Measurements from ENCODE around the gene CRKL.
A peak's percentile ranks its signal among the peaks of the same experiment; 100 is the strongest.
"Not testable (repeated sequence)": the region's sequence is repeated elsewhere in the genome, so short reads cannot be mapped to it uniquely, and the experiment has no call there.

Gene CRKL, protein sequence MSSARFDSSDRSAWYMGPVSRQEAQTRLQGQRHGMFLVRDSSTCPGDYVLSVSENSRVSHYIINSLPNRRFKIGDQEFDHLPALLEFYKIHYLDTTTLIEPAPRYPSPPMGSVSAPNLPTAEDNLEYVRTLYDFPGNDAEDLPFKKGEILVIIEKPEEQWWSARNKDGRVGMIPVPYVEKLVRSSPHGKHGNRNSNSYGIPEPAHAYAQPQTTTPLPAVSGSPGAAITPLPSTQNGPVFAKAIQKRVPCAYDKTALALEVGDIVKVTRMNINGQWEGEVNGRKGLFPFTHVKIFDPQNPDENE

DNA sequence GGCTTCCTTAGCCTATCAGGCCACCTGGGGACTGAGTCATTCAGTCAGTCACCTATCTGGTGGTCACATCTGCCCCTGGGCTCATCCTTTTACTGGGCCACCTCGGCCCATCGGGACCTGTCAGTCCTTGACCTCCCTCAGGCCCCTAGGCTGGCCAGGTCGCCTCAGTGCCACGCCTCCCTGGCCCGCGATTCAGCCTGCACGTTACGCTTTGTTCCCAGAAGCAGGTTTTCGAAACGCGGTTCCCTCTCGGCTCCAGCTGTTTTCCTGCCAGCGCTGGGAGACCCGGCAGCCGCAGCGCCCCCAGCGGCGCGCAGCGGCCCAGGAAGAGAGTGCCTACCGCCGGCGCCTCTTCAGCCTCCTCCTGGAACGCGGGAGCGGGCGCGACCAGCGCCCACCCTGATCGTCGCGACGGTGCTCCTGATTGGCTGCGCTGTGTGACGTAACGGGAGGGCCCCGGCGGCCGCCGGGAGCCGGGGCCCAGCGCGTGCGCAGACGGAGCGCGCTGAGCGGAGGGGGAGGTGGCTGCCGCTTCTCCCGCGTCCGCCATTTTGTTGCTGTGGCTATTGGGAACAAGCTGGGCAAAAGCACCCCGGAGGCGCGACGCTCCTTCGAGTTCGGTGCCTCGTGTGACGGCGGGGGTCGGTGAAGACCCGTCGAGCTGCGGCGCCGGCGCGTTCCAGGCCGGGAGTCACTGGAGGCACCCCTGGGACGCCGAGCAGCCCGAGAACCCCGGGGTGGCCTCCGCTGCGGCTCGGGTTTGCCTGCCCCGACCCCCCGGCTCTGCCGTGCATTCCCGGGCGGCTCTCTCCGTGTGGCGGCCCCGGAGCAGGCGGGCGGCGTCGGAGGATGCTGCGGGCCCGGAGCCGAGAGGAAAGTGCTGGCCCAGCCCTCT lies at the start of gene CRKL:
CRKL (plus strand) TSS at position 492 of the 895 bp plus-strand sequence. CDS start 528 bp downstream, outside the sequence.
- DNase-seq, result peak; percentile 92 to 95

DNA sequence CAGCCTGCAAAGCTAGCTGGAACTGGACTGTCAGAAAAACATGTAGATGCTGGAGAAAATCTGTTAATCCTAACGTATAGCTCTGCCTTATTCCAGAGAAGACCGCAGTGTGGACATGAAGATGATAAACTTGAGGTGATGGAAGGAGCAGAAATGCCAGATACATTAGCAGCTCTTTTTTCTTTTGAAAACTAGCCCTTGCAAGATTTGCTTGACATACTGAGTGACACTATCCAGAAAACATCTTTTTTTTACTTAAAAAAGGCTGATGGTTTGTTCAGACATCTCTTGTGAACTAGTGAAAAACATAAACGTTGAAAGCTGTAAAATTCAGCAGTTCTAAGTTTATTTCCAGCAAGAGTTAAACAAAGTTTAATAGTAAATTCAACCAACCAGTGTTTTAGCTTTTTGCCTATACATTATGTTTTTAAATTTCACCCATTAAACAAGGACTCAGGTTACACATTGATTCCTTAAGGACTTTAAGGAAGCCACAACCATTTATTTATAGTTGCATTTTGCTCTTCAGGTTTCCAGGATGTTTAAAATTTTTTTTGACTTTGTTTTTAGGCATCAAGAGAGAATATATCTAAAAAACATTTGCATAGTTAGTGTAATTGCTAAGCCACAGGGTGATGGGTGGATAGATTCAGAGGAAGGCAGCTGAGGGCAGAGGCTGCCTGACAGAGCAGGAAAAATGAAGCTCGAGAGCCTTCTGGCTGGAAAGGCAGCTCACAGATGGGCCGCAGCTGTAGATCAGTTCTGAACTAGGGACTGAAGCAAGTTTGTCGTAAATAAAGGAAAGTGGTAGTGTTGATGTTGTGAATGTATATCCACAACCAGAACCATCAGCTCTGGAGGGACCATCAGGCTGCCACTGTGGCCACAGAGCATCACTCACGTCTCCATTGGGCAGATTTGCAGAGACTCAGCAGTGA lies 48.9 kb upstream of the CRKL start:
- DNase-seq, result no peak

DNA sequence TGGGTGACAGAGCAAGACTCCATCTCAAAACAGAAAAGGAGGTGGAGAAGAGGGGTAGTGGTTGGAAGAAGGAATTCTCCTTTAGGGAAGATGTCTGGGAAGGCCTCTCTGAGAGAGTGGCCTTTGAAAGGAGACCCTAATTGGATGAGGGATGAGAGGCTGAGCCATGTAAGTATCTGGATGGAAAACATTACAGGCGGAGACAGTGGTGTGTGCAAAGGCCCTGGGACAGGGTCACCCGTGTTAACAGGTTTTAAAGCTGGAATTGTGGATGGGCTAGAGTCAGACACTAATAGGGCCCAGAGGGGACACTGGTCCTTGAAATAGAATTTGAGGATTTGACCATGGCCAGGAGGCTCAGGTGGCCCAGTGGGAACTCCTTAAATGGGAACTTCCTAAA lies 48.0 kb upstream of the CRKL start:
- no peak for DNase-seq

- no peak for DNase-seq
These were observed 44.0 kb upstream of the CRKL start for GRCh38 chr22:20873214-20873613.

DNA sequence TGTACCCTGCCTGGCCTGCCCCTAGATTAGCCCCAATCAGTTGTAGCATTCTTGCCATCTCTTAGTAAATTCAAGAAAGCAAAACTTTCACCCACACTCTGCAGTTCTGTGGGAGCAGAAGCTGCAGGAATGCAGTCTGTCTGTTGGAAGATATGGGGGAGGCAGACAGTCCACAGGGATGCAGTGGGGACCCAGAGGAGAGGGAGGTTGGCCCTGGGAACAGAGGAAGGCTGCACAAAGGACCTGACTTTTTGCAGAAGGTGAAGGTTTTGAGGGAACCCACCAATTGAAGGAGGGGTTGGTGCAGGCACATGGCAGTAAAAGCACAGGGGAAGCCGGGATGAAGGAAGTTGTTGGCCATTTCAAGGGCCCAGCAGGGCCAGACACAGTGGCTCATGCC lies 41.9 kb upstream of the CRKL start:
- DNase-seq, result no peak

DNA sequence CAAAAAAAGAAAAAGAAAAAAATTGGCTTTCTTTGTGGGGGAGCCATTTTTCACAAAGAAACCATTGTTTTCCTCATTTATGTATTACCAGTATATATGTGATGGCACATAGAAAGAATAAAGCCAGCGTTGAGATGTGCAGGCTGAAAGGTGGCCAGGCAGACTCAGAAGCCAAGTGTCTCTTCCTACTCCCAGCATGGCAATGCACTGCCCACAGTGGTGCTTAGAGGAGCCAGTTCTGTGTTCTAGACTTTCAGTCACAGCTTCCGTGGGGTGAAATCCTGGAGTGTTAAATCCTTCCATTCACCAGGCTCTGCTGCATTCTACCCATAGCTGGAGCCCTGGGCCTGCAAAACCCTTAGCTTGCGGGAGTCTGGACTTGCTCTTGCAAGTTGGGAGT lies 39.5 kb upstream of the CRKL start:
- no peak for DNase-seq

GRCh38 chr22:20881231-20881630 lies 36.0 kb upstream of the CRKL start:
- DNase-seq, result no peak

DNA sequence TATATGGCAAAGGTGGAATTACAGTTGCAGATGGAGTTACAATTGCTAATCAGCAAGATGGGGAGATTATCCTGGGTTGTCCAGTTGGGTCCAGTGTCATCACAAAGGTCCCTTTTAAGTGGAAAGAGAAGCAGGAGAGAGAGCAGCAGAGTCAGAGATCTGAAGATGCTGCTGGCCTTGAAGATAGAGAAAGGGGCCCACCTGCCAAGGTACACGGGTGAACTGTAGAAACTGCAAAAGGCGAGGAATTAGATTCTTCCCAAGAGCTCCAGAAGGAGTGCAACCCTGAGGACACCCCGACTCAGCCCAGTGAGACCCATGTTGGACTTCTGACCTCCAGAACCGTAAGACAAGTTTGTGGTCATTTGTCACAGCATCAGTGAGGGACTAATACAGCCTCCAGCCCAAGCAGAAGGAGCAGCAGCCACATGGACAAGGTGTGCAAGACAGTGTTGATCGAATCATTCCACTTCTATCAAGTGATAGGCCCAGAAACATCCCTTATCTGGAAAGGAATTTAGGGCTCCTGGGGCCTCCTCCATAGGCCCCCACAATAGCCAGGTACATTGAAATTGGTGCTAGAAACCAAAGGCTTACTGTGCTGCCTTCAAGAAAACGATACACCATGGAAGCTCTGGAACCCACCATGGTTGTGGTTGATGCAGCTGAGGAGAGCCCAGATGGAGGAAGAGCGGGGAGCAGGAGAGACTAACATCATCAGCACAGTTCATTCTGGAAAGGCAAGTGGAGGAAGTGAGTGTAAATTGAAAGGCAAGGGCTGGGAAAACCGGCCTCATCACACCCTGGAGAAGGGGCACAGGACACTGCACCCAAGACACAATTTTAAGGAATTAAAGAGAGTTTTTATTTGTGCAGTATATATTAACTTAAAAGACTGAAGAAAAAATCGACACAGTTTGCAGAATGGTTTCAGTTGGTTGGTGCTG lies 35.1 kb upstream of the CRKL start:
- no peak for DNase-seq

GRCh38 chr22:20882855-20883254 lies 34.4 kb upstream of the CRKL start:
- no peak for DNase-seq

DNA sequence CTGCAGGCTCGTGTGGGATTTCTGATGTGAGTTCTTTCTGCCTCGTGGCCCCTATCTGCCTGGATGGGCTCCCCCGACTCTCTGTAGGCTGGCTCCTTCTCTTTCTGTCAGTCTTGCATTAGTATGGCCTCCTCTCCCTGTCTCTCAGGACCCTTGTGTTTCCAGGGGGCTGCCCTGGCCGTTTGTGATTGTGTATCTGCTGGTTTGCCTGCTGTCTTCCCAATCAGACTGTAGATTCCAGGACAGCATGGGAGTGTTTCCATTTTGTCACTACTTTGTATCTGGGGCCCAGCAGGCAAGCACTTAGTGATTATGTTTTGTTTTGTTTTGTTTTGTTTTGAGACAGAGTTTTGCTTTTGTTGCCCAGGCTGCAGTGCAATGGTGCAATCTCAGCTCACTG lies 32.8 kb upstream of the CRKL start:
- DNase-seq, result no peak

GRCh38 chr22:20885017-20885556 lies 32.1 kb upstream of the CRKL start:
- no peak for DNase-seq

GRCh38 chr22:20885557-20886323 lies 31.5 kb upstream of the CRKL start:
- peak; percentile 60 to 69 for DNase-seq

- DNase-seq, result no peak
These were observed 29.8 kb upstream of the CRKL start for GRCh38 chr22:20887375-20887774.

DNA sequence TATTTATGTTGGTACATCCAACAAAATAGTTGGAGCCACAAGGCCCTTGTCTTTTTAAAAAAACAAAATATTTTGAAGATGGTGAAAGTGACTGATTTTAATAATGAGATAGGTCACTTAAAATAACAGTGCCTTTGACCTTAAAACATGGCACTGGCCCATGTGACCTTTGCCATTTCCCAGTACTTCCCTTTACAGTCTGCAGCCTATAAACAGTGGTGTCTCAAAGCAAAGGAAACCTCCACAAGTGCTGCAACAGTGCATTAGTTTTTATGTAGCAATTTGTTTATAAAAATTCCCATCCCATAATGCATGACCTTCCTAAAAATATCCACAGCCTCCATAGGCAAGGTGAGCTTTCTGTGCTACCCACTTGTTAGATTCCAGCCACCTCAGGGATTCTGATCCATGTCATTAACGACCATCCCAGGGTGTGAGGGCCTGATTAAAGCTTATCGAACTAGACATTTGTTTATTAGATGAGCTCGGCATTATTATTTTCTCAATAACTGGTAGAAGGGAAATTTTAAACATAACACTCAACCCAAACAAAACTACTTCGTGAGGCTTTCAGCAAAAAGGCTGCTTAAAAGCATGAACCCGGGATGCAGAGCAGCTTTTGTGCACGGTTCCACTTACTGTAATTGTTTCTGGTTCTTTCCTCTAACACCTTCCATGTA lies 28.0 kb upstream of the CRKL start:
- no peak for DNase-seq

GRCh38 chr22:20889904-20890540 lies 27.2 kb upstream of the CRKL start:
- DNase-seq, result no peak

DNA sequence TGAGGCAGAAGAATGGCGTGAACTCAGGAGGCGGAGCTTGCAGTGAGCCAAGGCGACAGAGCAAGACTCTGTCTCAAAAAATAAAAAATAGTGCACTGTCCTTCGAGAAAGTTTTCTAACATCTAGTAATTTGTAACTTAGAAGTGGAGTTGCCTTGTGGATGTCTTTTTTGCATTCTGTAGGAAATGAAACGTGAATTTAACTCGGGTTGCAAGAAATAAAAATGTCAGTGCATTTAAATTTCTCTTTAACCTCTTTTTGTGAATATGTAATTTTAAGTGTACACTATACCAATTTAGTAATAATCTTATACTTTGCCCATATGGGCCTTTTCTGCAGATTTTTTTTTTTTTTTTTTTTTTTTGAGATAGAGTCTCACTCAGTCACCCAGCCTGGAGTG lies 26.2 kb upstream of the CRKL start:
- DNase-seq, result no peak

- not testable (repeated sequence) for DNase-seq
These were observed 19.5 kb upstream of the CRKL start for GRCh38 chr22:20897737-20898136.

GRCh38 chr22:20899827-20900423 lies 17.3 kb upstream of the CRKL start:
- no peak for DNase-seq

Measured in NCI-H2081 (cell line).